Measurements from ENCODE around the gene ENDOD1.

Gene ENDOD1

DNA sequence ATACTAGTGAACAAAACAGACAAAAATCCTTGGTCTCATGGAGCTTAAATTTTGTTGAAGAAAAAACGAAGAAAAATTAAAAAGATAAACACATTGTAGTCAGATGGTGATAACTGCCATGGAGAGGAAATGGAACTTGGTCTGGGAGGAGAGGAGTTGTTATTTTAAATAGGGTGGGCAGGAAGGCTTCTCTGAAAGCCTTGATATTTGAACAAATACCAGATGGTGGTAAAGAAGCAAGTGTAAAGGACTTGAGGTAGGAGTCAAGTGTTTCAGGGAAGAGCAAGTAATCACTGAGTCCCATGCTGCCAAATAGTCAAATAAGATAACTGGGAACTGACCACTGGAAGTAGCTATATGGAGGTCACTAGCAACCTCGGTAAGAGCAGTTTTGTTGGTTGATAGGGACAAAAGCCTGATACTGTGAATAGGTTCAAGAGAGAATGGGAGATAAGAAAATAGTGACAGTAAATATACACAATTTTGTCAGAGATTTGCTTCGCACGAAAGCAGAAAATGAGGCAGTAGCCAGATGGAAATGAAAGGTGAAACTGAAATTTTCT lies 86.3 kb downstream of the ENDOD1 start:
- DNase-seq (ENCODE audit: low read depth in 2 of 2) = no peak

All from stimulated activated CD4-positive, alpha-beta T cell treated with anti-CD3 and anti-CD28 coated beads, Interleukin-12 subunit alpha, Interleukin-12 subunit beta, amount 100 ng/mL, for 24 hours (primary cell).